Activated B cell treated with CpG ODN at 0.5 μM for 24 hours (primary cell): ENCODE measurements around the gene TAF1D. TPM values are rescaled to one million over a fixed set of nuclear protein-coding genes. Genes with fewer than 3 reads are reported as not detected.

Experiments used
- ATAC-seq: fragments of 200-7000 bp; cut with Tn5 transposase; one replicate; pipeline ENCODE4 v1.10.0; 2021; ENCODE audit warnings: low read depth, mild to moderate bottlenecking, moderate library complexity
- CTCF ChIA-PET: fragments of 350-600 bp; sonication (Branson Sonifier 250); formaldehyde crosslinking; loops from one replicate; lab custom pipeline; 2021; ENCODE audit warnings: antibody characterized with exemption; lab: Charles Lee
- POLR2A ChIA-PET: fragments of 350-600 bp; sonication (Branson Sonifier 250); formaldehyde crosslinking; loops from one replicate; lab custom pipeline; 2021; ENCODE audit warnings: antibody characterized with exemption; lab: Charles Lee
- DNase-seq: peaks from one replicate; pipeline ENCODE4 v3.0.0; 2022
- H3K27ac Mint-ChIP-seq: one replicate; pipeline ENCODE4 v1.8.0; 2020; ENCODE audit warnings: mixed read lengths
- H3K27me3 Mint-ChIP-seq: one replicate; pipeline ENCODE4 v1.8.0; 2021; ENCODE audit warnings: mixed read lengths
- H3K36me3 Mint-ChIP-seq: one replicate; pipeline ENCODE4 v1.8.0; 2021; ENCODE audit warnings: low read depth, mixed read lengths
- H3K4me1 Mint-ChIP-seq: one replicate; pipeline ENCODE4 v1.8.0; 2021; ENCODE audit warnings: mixed read lengths
- H3K4me3 Mint-ChIP-seq: one replicate; pipeline ENCODE4 v1.8.0; 2020; ENCODE audit warnings: mild to moderate bottlenecking, mixed read lengths
- H3K9me3 Mint-ChIP-seq: one replicate; pipeline ENCODE4 v1.8.0; 2020; ENCODE audit warnings: mixed read lengths
- intact Hi-C: fragments of 100-400 bp; cut with micrococcal nuclease; formaldehyde crosslinking; loops from one replicate; pipeline ENCODE4 v1.15.1; 2024
- total RNA-seq: library from RNA; stranded (reverse); gene quantifications from 2 replicates; pipeline ENCODE4 v1.2.3, GENCODE V29; 2022
- TF ChIP-seq, protein P1 (sequence below): fragments of 200-600 bp; IDR thresholded peaks from one replicate; pipeline ENCODE4 v1.8.0; 2022; ENCODE audit warnings: antibody characterized with exemption, mild to moderate bottlenecking

Gene TAF1D, protein sequence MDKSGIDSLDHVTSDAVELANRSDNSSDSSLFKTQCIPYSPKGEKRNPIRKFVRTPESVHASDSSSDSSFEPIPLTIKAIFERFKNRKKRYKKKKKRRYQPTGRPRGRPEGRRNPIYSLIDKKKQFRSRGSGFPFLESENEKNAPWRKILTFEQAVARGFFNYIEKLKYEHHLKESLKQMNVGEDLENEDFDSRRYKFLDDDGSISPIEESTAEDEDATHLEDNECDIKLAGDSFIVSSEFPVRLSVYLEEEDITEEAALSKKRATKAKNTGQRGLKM
- total RNA-seq: 258 and 315 TPM in 2 replicates

DNA sequence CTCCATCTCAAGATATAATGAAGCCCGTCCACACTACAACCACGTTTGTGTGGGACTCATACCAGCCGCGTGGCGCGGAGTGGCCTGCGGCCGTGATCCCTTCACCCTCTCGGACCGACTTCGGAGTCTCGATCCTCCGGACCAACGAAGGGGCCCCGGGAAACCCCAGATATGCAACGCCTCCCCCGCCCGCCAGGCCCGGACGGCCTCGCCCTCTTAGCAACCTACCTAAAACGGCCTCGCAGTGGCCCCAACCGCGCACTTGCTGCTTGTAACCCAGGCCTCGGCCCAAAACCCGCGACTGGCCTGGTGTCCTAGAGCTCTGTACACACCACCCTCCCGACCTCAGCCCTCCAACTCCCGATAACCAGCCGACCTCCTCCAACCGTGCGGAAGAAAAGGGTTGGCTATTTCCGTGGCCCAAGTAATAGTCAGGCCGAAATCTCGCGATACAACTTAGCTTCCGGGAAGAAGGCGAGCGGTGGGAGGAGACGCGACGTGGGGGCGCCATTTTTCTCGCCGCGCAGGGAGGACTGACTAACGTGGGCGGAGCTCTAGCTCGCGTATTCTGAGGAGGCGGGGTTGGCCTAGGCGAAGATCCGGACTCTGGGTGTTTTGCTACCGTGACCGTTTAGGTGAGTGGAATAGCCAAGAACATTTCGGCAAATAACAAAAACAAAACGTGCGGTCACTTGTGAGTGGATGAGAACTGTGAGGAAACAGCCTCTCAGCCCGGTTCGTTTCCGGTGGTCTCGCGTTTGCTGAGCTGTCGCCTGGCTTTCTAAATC, at the start of gene TAF1D, which contains the start of gene C11orf54:
TSS of gene TAF1D (minus strand) at position 402 of the 788 bp plus-strand sequence. CDS start 2,191 bp downstream, outside the sequence.
TSS of gene C11orf54 (plus strand) at position 579 of the 788 bp plus-strand sequence. CDS start 5,722 bp downstream, outside the sequence.
- Mint-ChIP-seq H3K4me3 (peak within 1 kb of the TSS; percentile 100), H3K27me3 (no peaks in the 10 kb centered on the region), H3K36me3 (peaks cover 63% of the 10 kb centered on the region), H3K9me3 (no peaks in the 10 kb centered on the region), H3K27ac (peak within 1 kb of the TSS; percentile 100), H3K4me1 (peaks cover 58% of the 10 kb centered on the region)
- TF ChIP-seq, protein P1, sequence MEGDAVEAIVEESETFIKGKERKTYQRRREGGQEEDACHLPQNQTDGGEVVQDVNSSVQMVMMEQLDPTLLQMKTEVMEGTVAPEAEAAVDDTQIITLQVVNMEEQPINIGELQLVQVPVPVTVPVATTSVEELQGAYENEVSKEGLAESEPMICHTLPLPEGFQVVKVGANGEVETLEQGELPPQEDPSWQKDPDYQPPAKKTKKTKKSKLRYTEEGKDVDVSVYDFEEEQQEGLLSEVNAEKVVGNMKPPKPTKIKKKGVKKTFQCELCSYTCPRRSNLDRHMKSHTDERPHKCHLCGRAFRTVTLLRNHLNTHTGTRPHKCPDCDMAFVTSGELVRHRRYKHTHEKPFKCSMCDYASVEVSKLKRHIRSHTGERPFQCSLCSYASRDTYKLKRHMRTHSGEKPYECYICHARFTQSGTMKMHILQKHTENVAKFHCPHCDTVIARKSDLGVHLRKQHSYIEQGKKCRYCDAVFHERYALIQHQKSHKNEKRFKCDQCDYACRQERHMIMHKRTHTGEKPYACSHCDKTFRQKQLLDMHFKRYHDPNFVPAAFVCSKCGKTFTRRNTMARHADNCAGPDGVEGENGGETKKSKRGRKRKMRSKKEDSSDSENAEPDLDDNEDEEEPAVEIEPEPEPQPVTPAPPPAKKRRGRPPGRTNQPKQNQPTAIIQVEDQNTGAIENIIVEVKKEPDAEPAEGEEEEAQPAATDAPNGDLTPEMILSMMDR: no peak
- ATAC-seq (peak; percentile 91), DNase-seq (peak; percentile 88)
- POLR2A ChIA-PET: interaction anchor here (0.6 to 7.0 kb wide), 30 partner anchors 10 to 1511 kb away, joined by 3 to 148 read pairs (median 5); partner anchors contain the start of genes ANKRD49, CEP295, CWC15 and KDM4D
- CTCF ChIA-PET: interaction anchor here (1.4 to 2.9 kb wide), 4 partner anchors 12 to 43 kb away, joined by 5 to 20 read pairs (median 6); partner anchors contain the start of gene MED17
- intact Hi-C loops: loop anchor here (1.0 to 2.0 kb wide), 7 partner anchors 14 to 752 kb away; partner anchors contain the start of genes ANKRD49, CEP295, MED17 and MRE11

- ChIA-PET POLR2A (interaction anchor here (2.1 to 3.1 kb wide), 2 partner anchors 44 to 47 kb away, joined by 17 to 148 read pairs; partner anchors contain the start of genes C11orf54 and TAF1D), CTCF (no interaction called here)
- ATAC-seq (no peak), DNase-seq (no peak)
- peaks cover 40% of the 10 kb centered on the region for H3K4me1 Mint-ChIP-seq
- TF ChIP-seq, protein P1: no peak
- H3K36me3 Mint-ChIP-seq: peaks cover 43% of the 10 kb centered on the region
- no peaks in the 10 kb centered on the region for H3K27me3 Mint-ChIP-seq
- H3K27ac Mint-ChIP-seq: peak overlapping the region; percentile 90
- intact Hi-C loops: loop anchor here (1.0 to 10.0 kb wide), 7 partner anchors 44 to 1187 kb away; partner anchors contain the start of genes C11orf54, CEP295, CWC15 and KDM4D
- no peaks in the 10 kb centered on the region for H3K9me3 Mint-ChIP-seq
- H3K4me3 Mint-ChIP-seq: peak overlapping the region; percentile 99
These were observed 43.7 kb upstream of the TAF1D start for GRCh38 chr11:93784935-93785360.

DNA sequence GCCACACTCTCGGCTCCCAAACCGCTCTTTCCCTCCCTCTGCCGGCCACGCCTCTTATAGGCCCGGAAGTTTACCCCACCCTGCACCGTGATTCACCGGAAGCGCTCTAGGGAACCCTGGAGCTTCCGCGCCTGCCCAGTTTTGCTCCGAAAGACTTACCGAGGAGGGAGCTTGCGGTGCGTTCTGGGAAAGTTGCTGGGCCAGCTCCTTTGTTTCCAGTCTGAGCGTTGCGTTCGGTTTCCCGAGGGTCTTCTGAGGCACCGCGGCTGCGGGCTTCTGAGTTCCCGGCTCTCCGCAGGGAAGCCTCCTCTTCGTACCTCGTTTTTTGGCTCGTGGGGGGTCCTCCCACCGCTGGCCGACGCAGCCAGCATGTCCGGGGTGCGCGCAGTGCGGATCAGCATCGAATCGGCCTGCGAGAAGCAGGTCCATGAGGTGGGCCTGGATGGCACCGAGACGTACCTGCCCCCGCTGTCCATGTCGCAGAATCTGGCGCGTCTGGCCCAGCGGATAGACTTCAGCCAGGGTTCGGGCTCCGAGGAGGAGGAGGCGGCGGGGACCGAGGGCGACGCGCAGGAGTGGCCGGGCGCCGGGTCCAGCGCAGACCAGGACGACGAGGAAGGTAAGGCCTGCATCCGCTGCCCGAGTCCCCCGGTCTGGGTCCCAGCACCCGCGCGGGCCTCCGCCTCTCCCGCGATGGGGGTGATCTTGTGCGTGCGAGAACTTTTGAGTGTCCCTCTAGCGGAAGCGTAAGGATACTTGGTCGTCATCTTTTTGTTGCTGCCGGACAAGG, 43.0 kb upstream of the TAF1D start, which contains the start of gene MED17:
TSS of gene MED17 (plus strand) at position 138 of the 790 bp plus-strand sequence. CDS start at position 370, 232 bp downstream.
- H3K36me3 Mint-ChIP-seq: peaks cover 37% of the 10 kb centered on the region
- H3K27me3 Mint-ChIP-seq: no peaks in the 10 kb centered on the region
- H3K4me3 Mint-ChIP-seq: peak within 1 kb of the TSS; percentile 99
- DNase-seq (peak; percentile 75), ATAC-seq (peak; percentile 93)
- peak within 1 kb of the TSS; percentile 90 for H3K27ac Mint-ChIP-seq
- intact Hi-C loops: loop anchor here (1.0 to 10.0 kb wide), 7 partner anchors 44 to 1188 kb away; partner anchors contain the start of genes C11orf54, CEP295, CWC15 and KDM4D
- ChIA-PET CTCF (interaction anchor here (0.7 to 1.3 kb wide), 5 partner anchors 10 to 550 kb away, joined by 3 to 20 read pairs (median 3); partner anchors contain the start of genes C11orf54 and TAF1D), POLR2A (interaction anchor here (0.6 to 3.1 kb wide), 15 partner anchors 8 to 1447 kb away, joined by 3 to 148 read pairs (median 5); partner anchors contain the start of genes C11orf54, CEP295, CWC15 and KDM4D)
- no peaks in the 10 kb centered on the region for H3K9me3 Mint-ChIP-seq
- TF ChIP-seq, protein P1: no peak
- H3K4me1 Mint-ChIP-seq: peaks cover 40% of the 10 kb centered on the region

DNA sequence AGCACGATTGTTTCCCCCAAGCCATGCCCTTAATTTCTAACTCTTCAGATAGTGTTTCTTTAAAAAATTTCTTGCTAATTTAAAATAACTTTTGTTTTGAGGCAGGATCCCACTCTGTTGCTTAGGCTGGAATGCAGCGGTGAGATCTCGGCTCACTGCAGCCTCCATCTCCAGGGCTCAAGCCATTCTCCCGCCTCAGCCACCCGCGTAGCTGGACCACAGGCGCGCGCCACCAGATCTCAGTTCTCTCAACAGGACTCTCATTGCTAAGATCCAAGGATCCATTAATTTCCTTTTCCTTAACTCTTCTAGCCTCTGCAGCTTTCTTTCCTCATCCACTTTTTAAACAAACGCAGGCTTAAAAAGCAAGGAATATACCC, 42.5 kb upstream of the TAF1D start:
- H3K9me3 Mint-ChIP-seq: no peaks in the 10 kb centered on the region
- intact Hi-C loops: loop anchor here (1.0 to 10.0 kb wide), 8 partner anchors 43 to 1189 kb away; partner anchors contain the start of genes C11orf54, CEP295, CWC15 and KDM4D
- H3K27me3 Mint-ChIP-seq: no peaks in the 10 kb centered on the region
- TF ChIP-seq, protein P1: no peak
- ChIA-PET CTCF (interaction anchor here (0.7 to 1.3 kb wide), 5 partner anchors 11 to 549 kb away, joined by 3 to 20 read pairs (median 3); partner anchors contain the start of genes C11orf54 and TAF1D), POLR2A (interaction anchor here (0.6 to 3.1 kb wide), 15 partner anchors 9 to 1448 kb away, joined by 3 to 148 read pairs (median 5); partner anchors contain the start of genes C11orf54, CEP295, CWC15 and KDM4D)
- H3K4me1 Mint-ChIP-seq: peaks cover 40% of the 10 kb centered on the region
- H3K36me3 Mint-ChIP-seq: peaks cover 33% of the 10 kb centered on the region
- no peak for DNase-seq
- H3K4me3 Mint-ChIP-seq: peak overlapping the region; percentile 99
- ATAC-seq: peak; percentile 37
- H3K27ac Mint-ChIP-seq: peak overlapping the region; percentile 90
